Measurements from ENCODE around the gene RNF144B. TPM values are rescaled to one million over a fixed set of nuclear protein-coding genes. Genes with fewer than 3 reads are reported as not detected.

The RNF144B gene
- total RNA-seq (10 to 100 TPM; 33.6 to 94.9 (median 65.4) TPM), polyA plus RNA-seq (10 to 100 TPM in 1 of 3 donors, 1 to 10 TPM in 2; 6.0 to 34.5 (median 7.9) TPM)
- long read RNA-seq, donor 1, full-length matches to known transcripts, result 36 of 62 reads
- long read RNA-seq, donor 1, partial matches to known transcripts, result 20 of 62 reads
- long read RNA-seq, donor 1, other reads (novel, unspliced or antisense), result 6 of 62 reads
- long read RNA-seq, donor 2, full-length matches to known transcripts, result 26 of 45 reads
- long read RNA-seq, donor 2, partial matches to known transcripts, result 10 of 45 reads
- long read RNA-seq, donor 2, other reads (novel, unspliced or antisense), result 9 of 45 reads

- peak; percentile 81 to 92 for DNase-seq
- Histone ChIP-seq H3K4me3 (peak within 1 kb of the TSS; percentile 72), H3K4me1 (peaks cover 19% of the 10 kb centered on the region), H3K36me3 (ENCODE audit: insufficient read depth in 1 of 2, low read depth in 1 of 2) (peaks cover 0 to 6% of the 10 kb centered on the region in 2 donors), H3K27me3 (ENCODE audit: insufficient read depth in 3 of 3, low read length in 2 of 3) (no peaks in the 10 kb centered on the region), H3K27ac (peak within 1 kb of the TSS; percentile 87), H3K9me3 (no peaks in the 10 kb centered on the region)
- intact Hi-C loops (cut with DNase I), result loop anchor here (5.0 kb wide), 3 partner anchors 45 to 60 kb away; no protein-coding TSS in a partner anchor
- peak; percentile 93 to 98 (median 94) for ATAC-seq
- no peak for TF ChIP-seq CTCF (IDR thresholded peaks at IDR 0.05)
- 1% methylated on average over 40 of the region's 40 CpGs for WGBS, 3 donors
These were observed at the start of gene RNF144B for GRCh38 chr6:18387061-18387721. RNF144B (plus strand) TSS chr6:18387350; CDS start chr6:18399535, 12,185 bp downstream.

- H3K4me3 ChIP-seq, result no peak overlapping the region
- TF ChIP-seq CTCF (IDR thresholded peaks at IDR 0.05), result no peak
- ATAC-seq, result no peak
- H3K9me3 ChIP-seq, result no peaks in the 10 kb centered on the region
- no peak for DNase-seq
- WGBS, 3 donors, result 67 to 84% (median 69%) methylated on average over 1 of the region's 1 CpG
- no peaks in the 10 kb centered on the region for H3K36me3 ChIP-seq (ENCODE audit: insufficient read depth in 1 of 2, low read depth in 1 of 2)
- peaks cover 40% of the 10 kb centered on the region for H3K4me1 ChIP-seq
- no peaks in the 10 kb centered on the region for H3K27me3 ChIP-seq (ENCODE audit: insufficient read depth in 3 of 3, low read length in 2 of 3)
- H3K27ac ChIP-seq, result peak overlapping the region; percentile 92
- intact Hi-C loops (cut with DNase I), result no loop called here
These were observed 47.6 kb upstream of the RNF144B start for GRCh38 chr6:18339599-18339998.

- Histone ChIP-seq H3K27me3 (ENCODE audit: insufficient read depth in 3 of 3, low read length in 2 of 3) (no peaks in the 10 kb centered on the region), H3K27ac (peak overlapping the region; percentile 92), H3K4me3 (no peak overlapping the region), H3K4me1 (peaks cover 39% of the 10 kb centered on the region), H3K36me3 (ENCODE audit: insufficient read depth in 1 of 2, low read depth in 1 of 2) (no peaks in the 10 kb centered on the region), H3K9me3 (no peaks in the 10 kb centered on the region)
- TF ChIP-seq CTCF (IDR thresholded peaks at IDR 0.05), result no peak
- 47 to 71% (median 54%) methylated on average over 7 of the region's 7 CpGs for WGBS, 3 donors
- DNase-seq (no peak), ATAC-seq (peak in 1 of 4 donors; percentile 58)
- intact Hi-C loops (cut with DNase I), result loop anchor here in 1 of 2 donors (5.0 kb wide), 1 partner anchor 46 kb away; the partner anchor contains the start of gene RNF144B
These were observed 46.2 kb upstream of the RNF144B start for GRCh38 chr6:18340781-18341551.

- no peak for TF ChIP-seq CTCF (IDR thresholded peaks at IDR 0.05)
- intact Hi-C loops (cut with DNase I), result loop anchor here (2.0 to 5.0 kb wide), 2 partner anchors 41 to 45 kb away; partner anchors contain the start of gene RNF144B (in 1 of the 2)
- Histone ChIP-seq H3K9me3 (no peaks in the 10 kb centered on the region), H3K4me1 (peaks cover 34% of the 10 kb centered on the region), H3K36me3 (ENCODE audit: insufficient read depth in 1 of 2, low read depth in 1 of 2) (no peaks in the 10 kb centered on the region), H3K27me3 (ENCODE audit: insufficient read depth in 3 of 3, low read length in 2 of 3) (no peaks in the 10 kb centered on the region), H3K4me3 (no peak overlapping the region), H3K27ac (peak overlapping the region; percentile 92)
- WGBS, 3 donors, result 67 to 72% (median 67%) methylated on average over 3 of the region's 3 CpGs
- peak in 2 of 4 donors; percentile 18 to 36 for ATAC-seq
- DNase-seq, result no peak
These were observed 44.9 kb upstream of the RNF144B start for GRCh38 chr6:18342223-18342622.

All from psoas muscle (tissue), 8 donors.